Stimulated activated naive CD8-positive, alpha-beta T cell treated with anti-CD3 and anti-CD28 coated beads, Interleukin-15, Interleukin-2, amounts not matched to agents 100 U/mL and 50 U/mL, for 24 hours (primary cell): ENCODE measurements around the gene RFX1.
"Not testable (repeated sequence)": the region's sequence is repeated elsewhere in the genome, so short reads cannot be mapped to it uniquely, and the experiment has no call there.

Experiments
- ATAC-seq: fragments of 150-1000 bp; cut with Tn5 transposase; one replicate; pipeline ENCODE4 v1.10.0; 2021
- DNase-seq: peaks from one replicate; pipeline ENCODE4 v3.0.0; 2021

The RFX1 gene

GRCh38 chr19:14026652-14027192 lies 20.6 kb upstream of the RFX1 start:
- not testable (repeated sequence) for ATAC-seq, DNase-seq

- DNase-seq: peak; percentile 53
- peak; percentile 64 for ATAC-seq
Measured at GRCh38 chr19:14023404-14024235, 17.5 kb upstream of the RFX1 start.

GRCh38 chr19:14022469-14022868 lies 16.3 kb upstream of the RFX1 start:
- no peak for ATAC-seq
- DNase-seq: no peak

GRCh38 chr19:14021474-14021873 lies 15.4 kb upstream of the RFX1 start:
- ATAC-seq (no peak), DNase-seq (no peak)

GRCh38 chr19:14019739-14020138 lies 13.6 kb upstream of the RFX1 start:
- ATAC-seq, DNase-seq: not testable (repeated sequence)

GRCh38 chr19:14019100-14019499 lies 13.0 kb upstream of the RFX1 start:
- ATAC-seq (no peak), DNase-seq (no peak)

- ATAC-seq (peak; percentile 49), DNase-seq (no peak)
Measured at GRCh38 chr19:14015524-14016035, 9.5 kb upstream of the RFX1 start.

- ATAC-seq: no peak
Measured at GRCh38 chr19:14012378-14012915, 6.3 kb upstream of the RFX1 start.

GRCh38 chr19:14006766-14007562 lies 844 bp upstream of the RFX1 start:
- ATAC-seq (peak; percentile 22), DNase-seq (peak; percentile 86)

More at GRCh38 chr19:14012378-14012915, 6.3 kb upstream of the RFX1 start:
- no peak for DNase-seq

- ATAC-seq (peak; percentile 69), DNase-seq (peak; percentile 97)
Measured at GRCh38 chr19:14005349-14006084, 603 bp downstream of the RFX1 start.

- DNase-seq (no peak), ATAC-seq (no peak)
Measured at GRCh38 chr19:14004619-14005348, 1.3 kb downstream of the RFX1 start.

- ATAC-seq: no peak
- no peak for DNase-seq
Measured at GRCh38 chr19:14003251-14004055, 2.7 kb downstream of the RFX1 start.

- ATAC-seq (no peak), DNase-seq (no peak)
Measured at GRCh38 chr19:14002571-14003250, 3.4 kb downstream of the RFX1 start.

GRCh38 chr19:14000691-14001375 lies 5.3 kb downstream of the RFX1 start:
- ATAC-seq (no peak), DNase-seq (no peak)

GRCh38 chr19:13999085-13999484 lies 7.0 kb downstream of the RFX1 start:
- DNase-seq: no peak
- ATAC-seq: no peak

- ATAC-seq (no peak), DNase-seq (no peak)
Measured at GRCh38 chr19:13998426-13998825, 7.7 kb downstream of the RFX1 start.

GRCh38 chr19:13997631-13997962 lies 8.5 kb downstream of the RFX1 start:
- DNase-seq (no peak), ATAC-seq (no peak)

GRCh38 chr19:13996928-13997630 lies 9.0 kb downstream of the RFX1 start:
- no peak for ATAC-seq
- DNase-seq: no peak
